NCI-H1436 (cell line): Measurements from ENCODE around the gene FOXK1.
"Not testable (repeated sequence)": the region's sequence is repeated elsewhere in the genome, so short reads cannot be mapped to it uniquely, and the experiment has no call there.

Experiments
- DNase-seq: peaks from one replicate; lab custom pipeline; 2025; lab: John Stamatoyannopoulos, UW

Gene FOXK1

DNA sequence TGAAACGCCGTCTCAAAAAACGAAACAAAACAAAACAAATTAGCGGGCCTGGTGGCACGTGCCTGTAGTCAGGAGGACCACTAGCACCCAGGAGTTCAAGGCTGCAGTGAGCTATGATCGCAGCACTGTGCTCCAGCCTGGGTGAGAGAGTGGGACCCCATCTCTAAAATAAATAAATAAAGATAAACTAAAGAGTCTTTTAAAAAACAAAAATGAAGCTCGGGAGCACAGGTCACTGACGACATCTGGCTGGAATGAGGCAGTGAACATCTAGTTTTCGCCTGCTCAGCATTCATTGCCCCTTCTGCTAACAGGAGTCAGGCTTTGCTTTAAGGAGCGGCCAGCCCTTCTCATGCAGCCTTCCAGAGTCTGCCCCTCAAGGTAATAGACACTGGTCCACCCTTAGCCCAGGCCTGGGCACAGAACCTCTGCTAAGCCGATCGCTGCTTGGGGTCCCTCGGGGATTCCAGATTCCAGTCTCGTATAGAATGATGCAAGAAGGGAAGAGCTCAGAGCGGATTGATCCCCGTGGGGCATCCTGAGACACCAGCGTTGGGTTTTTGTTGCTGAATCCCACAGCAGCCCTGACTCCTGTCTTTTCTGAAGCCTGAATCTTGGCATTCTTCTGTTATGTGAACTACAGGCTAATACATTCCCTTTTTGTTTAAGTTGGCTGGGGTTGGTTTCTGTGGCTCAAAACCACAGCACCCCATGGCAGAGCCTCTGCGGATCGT, 14.2 kb upstream of the FOXK1 start:
- DNase-seq = no peak

DNA sequence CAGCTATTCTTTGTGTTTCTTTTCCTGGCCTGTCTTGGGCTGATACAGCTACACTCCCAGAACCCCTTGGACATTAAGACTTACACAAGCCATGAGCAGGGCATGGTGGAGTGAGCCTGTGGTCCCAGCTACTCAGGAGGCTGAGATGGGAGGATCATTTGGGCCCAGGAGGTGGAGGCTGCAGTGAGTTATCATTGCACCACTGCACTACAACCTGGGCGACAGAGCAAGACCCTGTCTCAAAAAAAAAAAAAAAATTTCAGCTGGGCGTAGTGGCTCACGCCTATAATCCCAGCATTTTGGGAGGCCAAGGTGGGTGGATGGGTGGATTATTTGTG, 13.6 kb upstream of the FOXK1 start:
- no peak for DNase-seq

DNA sequence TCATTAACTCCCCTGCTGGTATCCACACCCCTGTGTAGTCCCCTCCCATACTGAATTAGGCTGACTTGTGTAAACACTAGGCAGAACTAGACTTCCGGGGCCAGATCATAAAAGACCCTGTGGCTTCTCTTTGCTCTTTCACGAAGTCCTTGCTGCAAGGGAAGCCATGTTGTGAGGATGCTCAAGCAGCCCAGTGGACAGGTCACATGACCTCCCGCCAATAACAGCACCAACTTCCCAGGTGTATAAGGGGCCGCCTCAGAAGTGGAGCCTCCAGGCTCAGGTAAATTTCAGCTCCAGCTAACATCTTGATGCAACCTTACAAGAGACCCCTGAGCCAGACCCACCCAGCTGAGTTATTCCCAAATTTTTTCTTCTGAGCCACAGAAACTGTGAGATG, 11.3 kb upstream of the FOXK1 start:
- no peak for DNase-seq

DNA sequence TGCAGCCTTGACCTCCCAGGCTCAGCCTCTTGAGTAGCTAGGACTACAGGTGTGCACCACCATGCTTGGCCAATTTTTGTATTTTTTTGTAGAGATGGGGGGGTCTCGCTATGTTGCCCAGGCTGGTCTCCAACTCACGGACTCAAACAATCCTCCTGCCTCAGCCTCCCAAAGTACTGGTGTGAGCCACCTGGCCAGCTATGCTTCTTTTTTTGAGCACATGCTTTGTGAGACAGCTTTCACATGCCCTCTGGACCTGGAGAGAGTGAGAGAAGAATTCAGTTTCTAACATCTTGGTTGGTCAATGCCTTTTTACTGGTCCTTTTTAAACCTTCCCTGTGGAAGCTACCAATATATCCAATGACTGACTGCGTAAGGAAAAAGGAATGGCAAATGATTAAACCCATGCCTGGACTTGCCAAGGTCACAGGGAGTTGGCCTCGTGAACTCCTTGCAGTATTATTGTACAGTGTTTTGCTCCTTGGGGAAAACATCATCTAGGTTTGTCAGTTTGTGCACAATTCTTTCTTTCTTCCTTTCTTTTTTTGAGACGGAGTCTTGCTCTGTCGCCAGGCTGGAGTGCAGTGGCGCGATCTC, 6.2 kb upstream of the FOXK1 start:
- DNase-seq = no peak

DNA sequence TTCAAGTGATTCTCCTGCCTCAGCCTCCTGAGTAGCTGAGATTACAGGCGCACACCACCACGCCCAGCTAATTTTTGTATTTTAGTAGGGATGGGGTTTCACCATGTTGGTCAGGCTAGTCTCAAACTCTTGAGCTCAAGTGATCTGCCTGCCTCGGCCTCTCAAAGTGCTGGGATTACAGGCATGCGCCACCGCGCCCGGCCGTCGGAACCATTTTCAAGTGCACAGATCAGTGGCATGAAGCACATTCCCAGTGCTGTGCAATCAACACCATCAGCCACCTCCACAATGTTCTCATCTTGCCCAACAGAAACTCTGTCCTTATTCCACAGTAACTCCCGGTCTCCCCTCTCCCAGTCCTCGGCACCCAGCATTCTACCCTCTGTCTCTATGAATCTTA, 4.6 kb upstream of the FOXK1 start:
- not testable (repeated sequence) for DNase-seq

DNA sequence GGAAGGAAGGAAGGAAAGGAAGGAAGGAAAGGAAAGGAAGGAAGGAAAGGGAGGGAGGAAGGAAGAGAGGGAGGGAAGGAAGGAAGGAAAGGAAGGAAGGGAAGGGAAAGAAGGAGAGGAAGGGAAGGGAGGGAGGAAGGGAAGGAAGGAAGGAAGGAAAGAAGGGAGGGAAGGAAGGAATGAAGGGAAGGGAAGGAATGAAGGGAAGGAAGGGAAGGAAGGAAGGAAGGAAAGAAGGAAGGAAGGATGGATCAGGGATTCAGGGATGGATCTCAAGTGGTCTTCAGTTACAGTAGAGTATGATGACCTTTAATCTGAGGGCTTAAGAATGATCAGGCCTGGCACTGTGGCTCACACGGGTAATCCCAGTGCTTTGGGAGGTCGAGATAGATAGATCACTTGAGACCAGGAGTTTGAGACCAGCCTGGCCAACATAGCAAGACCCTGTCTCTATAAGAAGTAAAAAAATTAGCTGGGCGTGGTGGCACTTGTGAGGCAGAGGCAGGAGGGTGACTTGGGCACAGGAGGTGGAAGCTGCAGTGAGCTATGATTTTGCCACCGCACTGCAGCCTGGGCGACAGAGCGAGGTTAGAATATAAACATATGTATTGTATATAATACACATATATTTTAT, 760 bp upstream of the FOXK1 start:
- no peak for DNase-seq

DNA sequence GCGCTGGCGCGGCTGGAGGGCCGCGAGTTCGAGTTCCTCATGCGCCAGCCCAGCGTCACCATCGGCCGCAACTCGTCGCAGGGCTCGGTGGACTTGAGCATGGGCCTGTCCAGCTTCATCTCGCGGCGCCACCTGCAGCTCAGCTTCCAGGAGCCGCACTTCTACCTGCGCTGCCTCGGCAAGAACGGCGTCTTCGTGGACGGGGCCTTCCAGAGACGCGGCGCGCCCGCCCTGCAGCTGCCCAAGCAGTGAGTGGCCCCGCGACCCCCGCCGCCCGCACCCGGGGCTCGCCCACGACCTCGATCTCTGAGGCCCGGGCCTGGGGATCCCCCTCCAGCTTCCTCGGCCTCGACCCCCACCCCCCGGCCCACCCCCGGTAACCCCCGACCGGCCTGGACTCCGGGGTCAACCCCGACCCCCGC, 537 bp downstream of the FOXK1 start:
- DNase-seq = peak; percentile 33

DNA sequence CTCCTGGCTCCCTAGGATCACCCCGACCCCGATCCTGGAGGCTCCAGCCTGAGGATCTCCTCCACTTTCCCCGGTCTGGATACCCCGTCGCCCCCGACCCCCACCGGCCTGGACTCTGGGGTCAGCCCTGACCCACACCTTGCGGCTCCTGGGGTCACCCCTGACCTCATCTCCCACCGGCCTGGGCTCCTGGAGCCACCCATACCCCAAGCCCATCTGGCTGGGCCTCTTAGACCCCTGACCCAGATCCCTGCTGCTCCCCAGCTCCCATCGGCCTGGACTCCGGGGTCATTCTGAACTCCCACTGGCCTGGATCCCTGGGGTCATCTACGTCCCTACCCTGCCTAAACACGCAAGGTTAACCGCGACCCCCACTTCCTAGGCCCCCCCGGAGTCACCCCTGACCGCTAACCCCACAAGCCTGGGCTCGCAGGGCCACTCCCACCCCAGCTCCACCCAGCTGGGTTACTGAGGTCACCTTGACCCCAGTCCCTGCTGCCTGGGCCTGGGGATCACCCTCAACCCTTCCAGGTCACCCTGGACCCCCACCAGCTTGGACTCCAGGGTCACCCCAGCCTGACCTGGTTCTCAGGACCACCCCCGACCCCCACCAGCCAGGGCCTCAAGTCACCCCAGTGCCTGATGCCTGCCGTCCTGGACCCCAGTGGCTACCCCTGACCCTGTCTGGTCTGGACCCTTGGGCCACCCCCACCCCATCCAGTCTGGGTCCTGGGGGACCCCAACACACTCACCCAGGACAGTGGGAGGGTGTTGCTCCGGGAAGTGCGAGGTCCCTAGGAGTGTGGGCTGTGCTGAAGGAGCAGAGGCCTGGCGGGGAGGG, 1.2 kb downstream of the FOXK1 start:
- no peak for DNase-seq

DNA sequence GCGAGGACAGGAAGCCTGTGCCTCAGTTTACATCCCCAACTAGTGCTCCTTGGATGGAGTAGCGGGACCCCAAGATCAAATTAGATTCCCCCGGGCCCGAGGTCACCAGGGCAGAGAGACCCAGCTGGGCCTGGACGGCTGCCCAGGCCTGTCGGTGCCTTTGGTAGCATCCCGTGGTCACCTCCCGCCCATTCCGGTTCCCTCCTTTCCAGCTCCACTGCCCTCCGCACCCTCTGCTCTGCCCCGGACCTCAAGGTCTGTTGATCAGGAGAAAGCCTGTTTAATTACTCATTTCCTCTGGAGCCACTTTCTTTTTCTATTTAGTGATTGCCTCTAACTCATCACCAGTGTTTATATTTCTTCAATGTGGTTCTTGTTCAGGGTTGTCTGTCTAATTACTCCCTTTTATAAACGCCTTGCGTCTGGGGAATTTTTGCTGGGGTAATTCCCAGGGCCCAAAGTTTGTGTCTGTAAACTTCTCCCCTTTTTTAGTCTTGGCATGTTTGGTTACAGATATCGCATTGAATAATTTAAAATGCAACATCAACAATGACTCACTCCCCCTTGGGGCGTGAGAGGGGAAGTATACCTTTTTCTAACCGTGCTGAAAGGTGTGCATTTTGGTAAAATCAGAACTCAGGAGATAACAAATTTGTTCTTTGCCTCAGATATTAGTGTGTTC, 1.9 kb downstream of the FOXK1 start:
- no peak for DNase-seq

DNA sequence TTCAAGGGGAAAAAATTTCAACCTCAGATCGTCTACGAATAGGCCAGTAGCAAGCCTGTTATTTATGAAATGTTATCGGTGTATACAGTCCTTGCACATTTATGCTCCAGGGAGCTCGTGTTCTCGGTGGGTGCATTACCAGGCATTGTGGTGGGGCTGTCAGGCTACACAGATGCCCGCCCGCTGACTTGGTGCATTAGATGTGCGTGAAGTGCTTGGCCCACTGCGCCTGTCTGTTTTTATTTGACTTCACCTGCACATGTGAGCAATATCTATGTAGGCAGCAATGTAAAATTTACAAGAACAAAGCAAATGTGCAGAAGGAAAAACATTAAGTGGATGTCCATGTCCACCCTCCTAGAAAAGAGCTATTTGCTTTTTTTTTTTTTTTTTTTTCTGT, 2.8 kb downstream of the FOXK1 start:
- no peak for DNase-seq

DNA sequence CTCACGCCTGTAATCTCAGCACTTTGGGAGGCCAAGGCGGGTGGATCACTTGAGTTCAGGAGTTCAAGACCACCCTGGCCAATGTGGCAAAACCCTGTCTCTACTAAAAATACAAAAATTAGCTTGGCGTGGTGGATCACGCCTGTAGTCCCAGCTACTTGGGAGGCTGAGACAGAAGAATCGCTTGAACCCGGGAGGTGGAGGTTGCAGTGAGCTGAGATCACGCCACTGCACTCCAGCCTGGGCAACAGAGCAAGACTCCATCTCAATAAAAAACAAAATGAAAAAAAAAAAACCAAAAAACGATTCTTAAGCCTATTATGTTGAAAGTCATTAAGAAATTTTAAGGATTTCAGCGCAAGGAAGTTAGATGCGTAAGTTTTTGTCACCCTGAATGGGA, 3.6 kb downstream of the FOXK1 start:
- not testable (repeated sequence) for DNase-seq

DNA sequence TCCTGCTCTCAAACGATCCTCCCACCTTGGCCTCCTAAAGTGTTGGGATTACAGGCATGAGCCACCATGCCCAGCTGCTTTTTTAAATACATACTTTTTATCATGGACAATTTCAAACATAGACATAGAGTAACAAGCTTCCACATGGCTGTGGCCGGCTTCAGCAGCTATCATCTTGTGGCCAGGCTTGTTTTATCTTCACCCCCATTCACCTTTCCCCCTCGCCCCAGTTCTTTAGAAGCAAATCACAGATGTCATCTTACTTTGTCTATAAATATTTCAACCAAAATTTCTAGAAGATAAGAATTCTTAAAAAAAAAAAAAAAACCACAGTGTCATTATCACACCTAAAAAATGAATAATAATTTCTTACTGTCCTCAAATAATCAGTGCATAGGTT, 5.9 kb downstream of the FOXK1 start:
- DNase-seq = no peak

DNA sequence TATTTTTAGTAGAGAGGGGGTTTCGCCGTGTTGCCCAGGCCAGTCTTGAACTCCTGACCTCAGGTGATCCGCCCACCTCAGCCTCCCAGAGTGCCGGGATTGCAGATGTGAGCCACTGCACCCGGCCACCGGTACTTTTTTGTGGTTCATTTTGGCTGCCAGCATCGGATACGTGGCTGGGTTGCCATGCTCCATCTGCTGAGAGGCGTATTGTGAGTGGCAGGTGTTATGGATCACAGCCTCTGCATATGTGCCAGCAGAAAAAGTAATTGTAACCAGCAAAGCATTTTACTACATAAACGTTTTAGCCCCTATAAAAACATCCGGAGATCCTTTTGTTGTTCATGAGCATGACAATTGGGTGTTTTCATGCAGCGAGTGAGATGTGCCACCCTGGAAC, 7.1 kb downstream of the FOXK1 start:
- no peak for DNase-seq

DNA sequence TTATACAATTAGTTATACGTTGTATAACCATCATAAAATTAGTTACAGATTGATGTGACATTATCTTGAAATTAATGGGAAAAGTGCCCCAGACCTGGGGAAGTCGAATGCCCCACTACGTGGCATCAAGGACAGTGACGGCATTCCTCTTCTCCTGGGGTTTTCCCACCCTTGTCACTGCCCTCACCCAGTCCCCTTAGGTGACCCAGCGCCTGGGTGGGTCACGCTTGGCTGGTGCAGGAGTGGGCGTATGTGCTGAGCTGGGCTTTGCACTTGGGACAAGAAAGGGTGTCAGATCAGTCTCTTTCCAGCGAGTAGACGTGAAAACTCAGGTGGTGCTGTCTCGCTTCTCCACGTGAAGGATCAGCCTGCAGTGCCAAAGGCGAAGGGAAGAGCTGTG, 7.6 kb downstream of the FOXK1 start:
- DNase-seq = no peak

DNA sequence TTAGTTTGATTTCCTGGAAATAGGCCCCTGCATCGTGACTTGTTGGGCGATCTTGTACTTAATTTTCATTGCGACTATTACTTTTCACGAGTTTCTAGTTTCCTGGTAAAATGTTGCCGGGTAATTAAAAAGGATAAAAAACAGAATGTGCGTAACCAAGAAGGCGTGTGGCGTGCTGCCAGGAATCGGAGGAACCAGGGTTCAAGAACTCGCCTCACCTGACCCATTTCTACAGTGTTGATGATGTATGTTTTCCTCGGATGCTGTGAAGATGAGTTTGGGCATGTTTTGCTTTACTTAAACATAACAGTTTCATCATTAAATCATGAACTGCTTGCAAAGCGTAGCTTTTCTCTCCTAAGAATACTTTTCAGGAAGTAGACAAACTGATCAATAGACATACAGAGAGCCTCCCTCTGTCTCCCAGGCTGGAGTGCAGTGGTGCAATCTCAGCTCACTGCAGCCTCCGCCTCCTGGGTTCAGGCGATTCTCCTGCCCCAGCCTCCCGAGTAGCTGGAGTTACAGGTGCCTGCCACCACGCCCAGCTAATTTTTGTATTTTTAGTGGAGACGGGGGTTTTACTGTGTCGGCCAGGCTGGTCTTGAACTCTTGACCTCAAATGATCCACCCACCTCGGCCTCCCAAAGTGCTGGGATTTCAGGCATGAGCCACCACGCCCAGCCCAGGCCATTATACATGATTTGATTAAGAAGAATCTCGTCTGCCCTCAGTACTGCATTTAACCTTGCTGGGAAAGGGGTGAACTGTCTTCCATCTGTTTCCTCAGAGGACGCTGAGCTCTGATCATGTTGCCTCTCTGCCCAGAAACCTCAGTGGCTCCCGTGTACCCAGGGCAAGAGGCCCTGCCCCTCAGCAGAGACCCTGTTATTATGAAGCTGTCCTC, 9.1 kb downstream of the FOXK1 start:
- no peak for DNase-seq

DNA sequence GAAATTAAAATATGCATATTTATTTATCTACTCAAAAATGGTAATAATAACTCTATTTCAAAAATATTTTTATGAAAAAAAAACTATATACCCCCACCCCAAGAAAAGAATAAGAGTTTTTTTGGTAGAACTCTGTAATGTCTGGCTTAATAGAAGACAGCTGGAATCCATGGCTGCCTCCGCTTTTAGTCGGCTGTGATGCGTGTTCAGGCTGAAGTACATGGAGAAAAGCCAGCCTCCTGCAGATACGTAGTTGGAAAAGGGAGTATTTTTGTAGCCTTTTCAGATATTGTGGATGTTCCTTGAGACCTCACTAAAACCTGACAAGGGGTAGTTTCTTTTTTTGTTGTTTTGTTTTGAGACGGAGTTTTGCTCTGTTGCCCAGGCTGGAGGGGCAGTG, 10.0 kb downstream of the FOXK1 start:
- DNase-seq = no peak

DNA sequence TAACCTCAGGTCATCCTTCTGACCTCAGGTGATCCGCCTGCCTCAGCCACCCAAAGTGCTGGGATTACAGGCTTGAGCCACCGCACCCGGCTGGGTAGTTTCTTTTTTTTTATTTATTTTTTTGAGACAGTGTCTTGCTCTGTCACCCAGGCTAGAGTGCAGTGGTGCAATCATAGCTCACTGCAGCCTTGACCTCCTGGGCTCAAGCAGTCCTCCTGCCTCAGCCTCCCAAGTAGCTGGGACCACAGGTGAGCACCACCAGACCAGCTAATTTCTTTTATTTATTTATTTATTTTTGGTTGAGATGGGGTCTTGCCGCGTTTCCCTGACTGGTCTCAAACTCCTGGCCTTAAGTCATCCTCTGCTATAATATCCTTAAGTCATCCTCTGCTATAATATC, 10.5 kb downstream of the FOXK1 start:
- DNase-seq = not testable (repeated sequence)

DNA sequence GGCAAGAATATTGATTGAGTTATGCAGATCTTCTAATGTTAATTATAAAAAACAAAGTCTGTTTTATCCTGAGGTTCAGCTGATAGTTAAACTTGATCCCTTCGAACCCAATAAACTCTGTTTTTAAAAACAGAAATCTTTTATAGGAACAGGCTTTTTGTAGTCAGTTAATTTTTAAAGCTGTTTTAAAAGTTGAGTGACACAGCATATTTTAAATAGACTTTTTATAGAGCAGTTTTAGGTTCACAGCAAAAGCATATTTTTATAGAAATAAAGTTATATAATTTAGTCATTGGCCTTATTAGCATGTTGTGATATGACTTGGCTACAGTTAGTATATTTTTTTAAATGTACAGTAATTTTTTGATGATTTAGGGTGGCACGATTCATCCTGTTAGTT, 11.1 kb downstream of the FOXK1 start:
- DNase-seq = no peak

DNA sequence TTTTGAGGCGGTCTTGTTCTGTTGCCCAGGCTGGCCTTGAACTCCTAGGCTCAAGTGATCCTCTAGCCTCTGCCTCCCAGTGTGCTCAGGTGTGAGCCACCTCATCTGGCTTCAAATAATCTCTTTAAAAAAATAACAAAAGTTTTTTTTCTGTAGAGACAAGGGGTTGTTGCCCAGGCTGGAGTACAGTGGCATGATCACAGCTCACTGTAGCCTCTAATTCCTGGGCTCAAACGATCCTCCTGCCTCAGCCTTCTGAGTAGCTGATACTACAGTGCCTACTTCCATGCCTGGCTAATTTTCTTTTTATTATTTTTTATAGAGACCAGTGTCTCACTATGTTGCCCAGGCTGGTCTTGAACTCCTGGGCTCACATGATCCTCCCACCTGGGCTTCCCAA, 11.7 kb downstream of the FOXK1 start:
- DNase-seq = no peak

DNA sequence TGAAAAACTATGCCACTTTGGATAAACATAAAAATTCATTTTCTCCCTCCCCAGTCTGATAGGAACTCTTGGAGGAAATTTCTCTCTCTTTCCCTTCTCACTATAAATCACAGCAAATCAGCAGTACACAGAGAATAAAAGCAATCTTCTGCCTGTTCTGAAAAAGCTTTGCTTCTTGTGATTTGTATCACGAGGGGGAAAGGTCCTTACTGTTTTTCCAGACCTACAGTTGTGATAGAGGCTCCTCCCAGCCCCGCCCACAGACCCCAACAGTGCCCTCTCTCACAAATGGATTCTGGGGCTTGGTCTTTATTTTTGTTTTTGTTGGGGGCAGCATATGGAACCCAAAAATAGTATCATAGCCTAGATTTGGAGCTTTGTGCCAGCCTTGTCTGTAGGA, 12.2 kb downstream of the FOXK1 start:
- no peak for DNase-seq

DNA sequence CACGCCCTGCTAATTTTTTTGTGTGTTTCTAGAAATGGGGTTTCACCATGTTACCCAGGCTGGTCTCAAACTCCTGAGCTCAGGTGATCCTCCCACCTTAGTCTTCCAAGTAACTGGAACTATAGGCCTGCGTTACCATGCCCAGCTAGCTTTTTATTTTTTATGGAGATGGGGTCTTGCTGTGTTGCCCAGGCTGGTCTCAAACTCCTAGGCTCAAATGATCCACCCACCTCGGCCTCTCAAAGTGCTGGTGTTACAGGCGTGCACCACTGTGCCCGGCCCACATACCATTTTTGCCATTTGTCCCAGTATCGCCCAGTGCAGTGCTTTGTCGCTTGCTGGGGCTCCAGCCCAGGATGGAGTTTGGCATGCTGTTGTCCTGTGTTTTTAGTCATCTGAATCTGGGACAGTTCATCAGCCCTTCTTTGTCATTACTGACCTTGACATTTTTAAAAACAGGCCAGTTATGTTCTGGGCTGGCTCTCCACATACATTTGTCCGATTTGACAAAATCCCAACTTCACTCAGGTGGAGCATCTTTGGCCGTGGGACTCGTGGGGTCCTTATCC, 16.7 kb downstream of the FOXK1 start:
- DNase-seq = no peak
